Measurements from ENCODE around the gene SLC49A4.

Gene SLC49A4

GRCh38 chr3:122929188-122930062, 134.6 kb downstream of the SLC49A4 start:
- no peaks in the 10 kb centered on the region for H3K79me2 ChIP-seq (ENCODE audit: control insufficient read depth, insufficient read depth, low read length, poor library complexity)
- H3K14ac ChIP-seq (ENCODE audit: low read length): no peak overlapping the region
- no peak overlapping the region for H2BK12ac ChIP-seq (ENCODE audit: low read length)
- H3K4me2 ChIP-seq (ENCODE audit: low read length): no peak overlapping the region
- no peak overlapping the region for H2AFZ ChIP-seq (ENCODE audit: insufficient read depth, low read length, poor library complexity)
- H3K18ac ChIP-seq (ENCODE audit: low read length): no peak overlapping the region
- no peak overlapping the region for H2BK5ac ChIP-seq (ENCODE audit: low read depth, low read length, poor library complexity)
- H4K8ac ChIP-seq (ENCODE audit: low read depth, low read length): no peak overlapping the region
- H3K23ac ChIP-seq (ENCODE audit: low read length): no peak overlapping the region
- no peaks in the 10 kb centered on the region for H3K9me3 ChIP-seq (ENCODE audit: insufficient read depth, low read depth, low read length)
- no peaks in the 10 kb centered on the region for H3K27me3 ChIP-seq (ENCODE audit: insufficient read depth, low read length)
- no peak overlapping the region for H3K27ac ChIP-seq (ENCODE audit: low read depth, low read length)
- no peak overlapping the region for H3K4me3 ChIP-seq (ENCODE audit: low read depth, low read length)
- H3K9ac ChIP-seq (ENCODE audit: low read length): no peak overlapping the region
- no CpG with 5 or more reads among the region's 12 CpGs for WGBS (ENCODE audit: extremely low coverage, insufficient coverage, insufficient read length)
- no peak overlapping the region for H4K12ac ChIP-seq (ENCODE audit: low read depth, low read length)
- no peak overlapping the region for H2BK120ac ChIP-seq (ENCODE audit: insufficient read depth, low read length, poor library complexity)
- no peak for DNase-seq
- H2AK5ac ChIP-seq (ENCODE audit: low read length): no peak overlapping the region
- no peak overlapping the region for H3K4ac ChIP-seq (ENCODE audit: low read depth, low read length)
- H3K36me3 ChIP-seq (ENCODE audit: control insufficient read depth in 1 of 2, insufficient read depth in 2 of 2, low read length in 2 of 2): no peaks in the 10 kb centered on the region
- no peak overlapping the region for H4K91ac ChIP-seq (ENCODE audit: low read depth, low read length)
- H3K79me1 ChIP-seq (ENCODE audit: low read length): no peaks in the 10 kb centered on the region
- no peaks in the 10 kb centered on the region for H3K4me1 ChIP-seq (ENCODE audit: control insufficient read depth in 1 of 2, insufficient read depth in 2 of 2, low read length in 2 of 2)

GRCh38 chr3:122930063-122930997, 135.5 kb downstream of the SLC49A4 start:
- H3K9me3 ChIP-seq (ENCODE audit: insufficient read depth, low read depth, low read length): no peaks in the 10 kb centered on the region
- H3K27ac ChIP-seq (ENCODE audit: low read depth, low read length): no peak overlapping the region
- no peak overlapping the region for H4K12ac ChIP-seq (ENCODE audit: low read depth, low read length)
- H3K23ac ChIP-seq (ENCODE audit: low read length): no peak overlapping the region
- WGBS (ENCODE audit: extremely low coverage, insufficient coverage, insufficient read length): no CpG with 5 or more reads among the region's 14 CpGs
- no peaks in the 10 kb centered on the region for H3K79me1 ChIP-seq (ENCODE audit: low read length)
- no peaks in the 10 kb centered on the region for H3K79me2 ChIP-seq (ENCODE audit: control insufficient read depth, insufficient read depth, low read length, poor library complexity)
- no peaks in the 10 kb centered on the region for H3K27me3 ChIP-seq (ENCODE audit: insufficient read depth, low read length)
- H2BK12ac ChIP-seq (ENCODE audit: low read length): no peak overlapping the region
- no peak for DNase-seq
- H4K8ac ChIP-seq (ENCODE audit: low read depth, low read length): no peak overlapping the region
- H3K4ac ChIP-seq (ENCODE audit: low read depth, low read length): no peak overlapping the region
- H2AFZ ChIP-seq (ENCODE audit: insufficient read depth, low read length, poor library complexity): no peak overlapping the region
- H3K18ac ChIP-seq (ENCODE audit: low read length): no peak overlapping the region
- no peak overlapping the region for H3K4me3 ChIP-seq (ENCODE audit: low read depth, low read length)
- no peaks in the 10 kb centered on the region for H3K36me3 ChIP-seq (ENCODE audit: control insufficient read depth in 1 of 2, insufficient read depth in 2 of 2, low read length in 2 of 2)
- no peak overlapping the region for H3K14ac ChIP-seq (ENCODE audit: low read length)
- no peak overlapping the region for H3K9ac ChIP-seq (ENCODE audit: low read length)
- no peak overlapping the region for H2AK5ac ChIP-seq (ENCODE audit: low read length)
- H3K4me1 ChIP-seq (ENCODE audit: control insufficient read depth in 1 of 2, insufficient read depth in 2 of 2, low read length in 2 of 2): no peaks in the 10 kb centered on the region
- H4K91ac ChIP-seq (ENCODE audit: low read depth, low read length): no peak overlapping the region
- H3K4me2 ChIP-seq (ENCODE audit: low read length): no peak overlapping the region
- no peak overlapping the region for H2BK120ac ChIP-seq (ENCODE audit: insufficient read depth, low read length, poor library complexity)
- no peak overlapping the region for H2BK5ac ChIP-seq (ENCODE audit: low read depth, low read length, poor library complexity)

All from trophoblast cell (in vitro differentiated cells and primary cell).